ENCODE measurements around the gene COPA. TPM values are rescaled to one million over a fixed set of nuclear protein-coding genes. Genes with fewer than 3 reads are reported as not detected.
"Not testable (repeated sequence)": the region's sequence is repeated elsewhere in the genome, so short reads cannot be mapped to it uniquely, and the experiment has no call there.

Gene COPA
- 211 TPM for total RNA-seq

GRCh38 chr1:160342953-160343869 is at the start of gene COPA, which contains the start of gene NCSTN:
COPA (minus strand) TSS chr1:160343250; CDS start chr1:160343170, 80 bp downstream.
NCSTN (plus strand) TSS chr1:160343383; CDS start chr1:160343397, 14 bp downstream.
- H3K27me3 ChIP-seq (ENCODE audit: control insufficient read depth in 3 of 3, insufficient read depth in 3 of 3, low read length in 3 of 3), result no peaks in the 10 kb centered on the region
- H3K4me1 ChIP-seq (ENCODE audit: control insufficient read depth in 3 of 3, insufficient read depth in 3 of 3, low read length in 3 of 3), result peaks cover 21 to 47% (median 35%) of the 10 kb centered on the region in 3 donors
- H3K9ac ChIP-seq (ENCODE audit: low read depth in 1 of 3, low read length in 3 of 3), result peak within 1 kb of the TSS; percentile 97 to 99 (median 97)
- peak within 1 kb of the TSS; percentile 95 for H3K27ac ChIP-seq (ENCODE audit: low read depth, low read length)
- no peaks in the 10 kb centered on the region for H3K9me3 ChIP-seq (ENCODE audit: control insufficient read depth in 3 of 3, low read length in 3 of 3)
- peaks cover 27 to 39% (median 30%) of the 10 kb centered on the region in 3 donors for H3K36me3 ChIP-seq (ENCODE audit: control insufficient read depth in 3 of 3, insufficient read depth in 3 of 3, low read length in 3 of 3)
- H3K4me3 ChIP-seq (ENCODE audit: low read length in 3 of 3), result peak within 1 kb of the TSS; percentile 97 to 99 (median 98)

GRCh38 chr1:160388406-160388805 is 45.4 kb upstream of the COPA start:
- H3K36me3 ChIP-seq (ENCODE audit: control insufficient read depth in 3 of 3, insufficient read depth in 3 of 3, low read length in 3 of 3); H3K9me3 ChIP-seq (ENCODE audit: control insufficient read depth in 3 of 3, low read length in 3 of 3); H3K27me3 ChIP-seq (ENCODE audit: control insufficient read depth in 3 of 3, insufficient read depth in 3 of 3, low read length in 3 of 3); H3K9ac ChIP-seq (ENCODE audit: low read depth in 1 of 3, low read length in 3 of 3); H3K27ac ChIP-seq (ENCODE audit: low read depth, low read length); H3K4me3 ChIP-seq (ENCODE audit: low read length in 3 of 3); H3K4me1 ChIP-seq (ENCODE audit: control insufficient read depth in 3 of 3, insufficient read depth in 3 of 3, low read length in 3 of 3): not testable (repeated sequence)

GRCh38 chr1:160384812-160385211 is 41.8 kb upstream of the COPA start:
- not testable (repeated sequence) for H3K27me3 ChIP-seq (ENCODE audit: control insufficient read depth in 3 of 3, insufficient read depth in 3 of 3, low read length in 3 of 3); H3K4me3 ChIP-seq (ENCODE audit: low read length in 3 of 3); H3K36me3 ChIP-seq (ENCODE audit: control insufficient read depth in 3 of 3, insufficient read depth in 3 of 3, low read length in 3 of 3); H3K4me1 ChIP-seq (ENCODE audit: control insufficient read depth in 3 of 3, insufficient read depth in 3 of 3, low read length in 3 of 3); H3K27ac ChIP-seq (ENCODE audit: low read depth, low read length); H3K9ac ChIP-seq (ENCODE audit: low read depth in 1 of 3, low read length in 3 of 3); H3K9me3 ChIP-seq (ENCODE audit: control insufficient read depth in 3 of 3, low read length in 3 of 3)

- no peaks in the 10 kb centered on the region for H3K36me3 ChIP-seq (ENCODE audit: control insufficient read depth in 3 of 3, insufficient read depth in 3 of 3, low read length in 3 of 3)
- H3K9me3 ChIP-seq (ENCODE audit: control insufficient read depth in 3 of 3, low read length in 3 of 3), result no peaks in the 10 kb centered on the region
- no peak overlapping the region for H3K9ac ChIP-seq (ENCODE audit: low read depth in 1 of 3, low read length in 3 of 3)
- peaks cover 11 to 18% (median 15%) of the 10 kb centered on the region in 3 donors for H3K4me1 ChIP-seq (ENCODE audit: control insufficient read depth in 3 of 3, insufficient read depth in 3 of 3, low read length in 3 of 3)
- no peaks in the 10 kb centered on the region for H3K27me3 ChIP-seq (ENCODE audit: control insufficient read depth in 3 of 3, insufficient read depth in 3 of 3, low read length in 3 of 3)
- no peak overlapping the region for H3K4me3 ChIP-seq (ENCODE audit: low read length in 3 of 3)
- no peak overlapping the region for H3K27ac ChIP-seq (ENCODE audit: low read depth, low read length)
These were observed 34.6 kb upstream of the COPA start for GRCh38 chr1:160377585-160378206.

GRCh38 chr1:160376525-160377131 is 33.6 kb upstream of the COPA start:
- Histone ChIP-seq H3K27ac (ENCODE audit: low read depth, low read length) (no peak overlapping the region), H3K36me3 (ENCODE audit: control insufficient read depth in 3 of 3, insufficient read depth in 3 of 3, low read length in 3 of 3) (no peaks in the 10 kb centered on the region), H3K4me1 (ENCODE audit: control insufficient read depth in 3 of 3, insufficient read depth in 3 of 3, low read length in 3 of 3) (peaks cover 11 to 18% (median 15%) of the 10 kb centered on the region in 3 donors)

GRCh38 chr1:160375788-160376524 is 32.9 kb upstream of the COPA start:
- Histone ChIP-seq H3K4me1 (ENCODE audit: control insufficient read depth in 3 of 3, insufficient read depth in 3 of 3, low read length in 3 of 3) (peaks cover 11 to 18% (median 15%) of the 10 kb centered on the region in 3 donors), H3K4me3 (ENCODE audit: low read length in 3 of 3) (peak overlapping the region in 2 of 3 donors; percentile 31 to 52), H3K27ac (ENCODE audit: low read depth, low read length) (no peak overlapping the region), H3K9ac (ENCODE audit: low read depth in 1 of 3, low read length in 3 of 3) (peak overlapping the region in 1 of 3 donors; percentile 20), H3K27me3 (ENCODE audit: control insufficient read depth in 3 of 3, insufficient read depth in 3 of 3, low read length in 3 of 3) (no peaks in the 10 kb centered on the region), H3K36me3 (ENCODE audit: control insufficient read depth in 3 of 3, insufficient read depth in 3 of 3, low read length in 3 of 3) (no peaks in the 10 kb centered on the region), H3K9me3 (ENCODE audit: control insufficient read depth in 3 of 3, low read length in 3 of 3) (no peaks in the 10 kb centered on the region)

More at GRCh38 chr1:160376525-160377131, 33.6 kb upstream of the COPA start:
- Histone ChIP-seq H3K9me3 (ENCODE audit: control insufficient read depth in 3 of 3, low read length in 3 of 3) (no peaks in the 10 kb centered on the region), H3K4me3 (ENCODE audit: low read length in 3 of 3) (peak overlapping the region in 2 of 3 donors; percentile 31 to 52), H3K9ac (ENCODE audit: low read depth in 1 of 3, low read length in 3 of 3) (peak overlapping the region in 1 of 3 donors; percentile 20), H3K27me3 (ENCODE audit: control insufficient read depth in 3 of 3, insufficient read depth in 3 of 3, low read length in 3 of 3) (no peaks in the 10 kb centered on the region)

- Histone ChIP-seq H3K9ac (ENCODE audit: low read depth in 1 of 3, low read length in 3 of 3) (no peak overlapping the region), H3K27me3 (ENCODE audit: control insufficient read depth in 3 of 3, insufficient read depth in 3 of 3, low read length in 3 of 3) (no peaks in the 10 kb centered on the region), H3K9me3 (ENCODE audit: control insufficient read depth in 3 of 3, low read length in 3 of 3) (no peaks in the 10 kb centered on the region), H3K4me3 (ENCODE audit: low read length in 3 of 3) (no peak overlapping the region), H3K4me1 (ENCODE audit: control insufficient read depth in 3 of 3, insufficient read depth in 3 of 3, low read length in 3 of 3) (peaks cover 11 to 18% (median 15%) of the 10 kb centered on the region in 3 donors), H3K27ac (ENCODE audit: low read depth, low read length) (no peak overlapping the region), H3K36me3 (ENCODE audit: control insufficient read depth in 3 of 3, insufficient read depth in 3 of 3, low read length in 3 of 3) (no peaks in the 10 kb centered on the region)
These were observed 31.5 kb upstream of the COPA start for GRCh38 chr1:160374306-160375110.

- peaks cover 11 to 18% (median 15%) of the 10 kb centered on the region in 3 donors for H3K4me1 ChIP-seq (ENCODE audit: control insufficient read depth in 3 of 3, insufficient read depth in 3 of 3, low read length in 3 of 3)
- no peak overlapping the region for H3K4me3 ChIP-seq (ENCODE audit: low read length in 3 of 3)
- H3K9ac ChIP-seq (ENCODE audit: low read depth in 1 of 3, low read length in 3 of 3), result no peak overlapping the region
- no peaks in the 10 kb centered on the region for H3K36me3 ChIP-seq (ENCODE audit: control insufficient read depth in 3 of 3, insufficient read depth in 3 of 3, low read length in 3 of 3)
- no peak overlapping the region for H3K27ac ChIP-seq (ENCODE audit: low read depth, low read length)
- no peaks in the 10 kb centered on the region for H3K27me3 ChIP-seq (ENCODE audit: control insufficient read depth in 3 of 3, insufficient read depth in 3 of 3, low read length in 3 of 3)
- no peaks in the 10 kb centered on the region for H3K9me3 ChIP-seq (ENCODE audit: control insufficient read depth in 3 of 3, low read length in 3 of 3)
These were observed 30.6 kb upstream of the COPA start for GRCh38 chr1:160373696-160374095.

GRCh38 chr1:160371756-160372155 is 28.7 kb upstream of the COPA start:
- H3K9me3 ChIP-seq (ENCODE audit: control insufficient read depth in 3 of 3, low read length in 3 of 3), result no peaks in the 10 kb centered on the region
- peaks cover 0 to 3% (median 2%) of the 10 kb centered on the region in 3 donors for H3K27me3 ChIP-seq (ENCODE audit: control insufficient read depth in 3 of 3, insufficient read depth in 3 of 3, low read length in 3 of 3)
- H3K36me3 ChIP-seq (ENCODE audit: control insufficient read depth in 3 of 3, insufficient read depth in 3 of 3, low read length in 3 of 3), result no peaks in the 10 kb centered on the region
- H3K4me3 ChIP-seq (ENCODE audit: low read length in 3 of 3), result no peak overlapping the region
- no peak overlapping the region for H3K27ac ChIP-seq (ENCODE audit: low read depth, low read length)
- peaks cover 11 to 18% (median 15%) of the 10 kb centered on the region in 3 donors for H3K4me1 ChIP-seq (ENCODE audit: control insufficient read depth in 3 of 3, insufficient read depth in 3 of 3, low read length in 3 of 3)
- no peak overlapping the region for H3K9ac ChIP-seq (ENCODE audit: low read depth in 1 of 3, low read length in 3 of 3)
